ENCODE data around the gene COG3.
A peak's percentile ranks its signal among the peaks of the same experiment; 100 is the strongest.

Gene COG3

GRCh38 chr13:45548281-45548680, 83.5 kb downstream of the COG3 start:
- no peak for DNase-seq

- no peak for DNase-seq
Measured at GRCh38 chr13:45554604-45555109, 89.9 kb downstream of the COG3 start.

- DNase-seq = peak; percentile 13
Measured at GRCh38 chr13:45564133-45564776, 99.5 kb downstream of the COG3 start.

- DNase-seq = no peak
Measured at GRCh38 chr13:45565331-45565730, 100.6 kb downstream of the COG3 start.

- no peak for DNase-seq
Measured at GRCh38 chr13:45575146-45575829, 110.5 kb downstream of the COG3 start.

GRCh38 chr13:45575830-45576180, 111.1 kb downstream of the COG3 start:
- no peak for DNase-seq

- no peak for DNase-seq
Measured at GRCh38 chr13:45576466-45576865, 111.7 kb downstream of the COG3 start.

- DNase-seq = no peak
Measured at GRCh38 chr13:45582408-45583076, 117.8 kb downstream of the COG3 start.

- DNase-seq = peak; percentile 1
Measured at GRCh38 chr13:45584816-45585215, 120.1 kb downstream of the COG3 start.

Measured in NCI-H2107 (cell line).